Measurements from ENCODE around the gene NAE1. TPM values are rescaled to one million over a fixed set of nuclear protein-coding genes. Genes with fewer than 3 reads are reported as not detected.

The NAE1 gene
- total and polyA plus RNA-seq, 2 donors (not counting 1 experiment from before 2014, with no cell fraction given), result 47.4 to 59.7 TPM

DNA sequence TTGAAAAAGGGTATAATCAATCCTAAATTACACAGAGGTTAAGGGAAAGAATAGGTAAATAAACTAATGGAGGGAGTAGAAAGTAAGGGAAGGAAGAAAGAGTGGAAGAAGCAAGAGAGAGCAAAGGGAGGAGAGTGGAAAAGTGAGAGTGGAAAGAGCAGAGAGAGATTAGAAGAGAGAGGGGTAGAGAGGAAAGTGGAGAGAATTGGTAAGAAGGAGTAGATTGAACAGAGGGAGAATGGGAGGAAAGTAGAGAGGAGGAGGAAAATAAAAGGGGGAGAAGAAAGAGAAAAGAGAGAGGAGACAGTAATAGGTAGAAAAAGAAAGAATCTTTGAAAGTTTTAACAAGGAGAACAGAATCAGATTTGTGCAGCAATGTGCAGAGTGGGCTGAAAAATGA is 54.3 kb downstream of the NAE1 start:
- Histone ChIP-seq H3K9me3 (ENCODE audit: control insufficient read depth, insufficient read depth, low read depth, low read length) (no peaks in the 10 kb centered on the region), H3K36me3 (ENCODE audit: control insufficient read depth, insufficient read depth, low read length) (no peaks in the 10 kb centered on the region), H3K4me1 (ENCODE audit: control insufficient read depth, extremely low read depth, insufficient read depth, low read length) (no peaks in the 10 kb centered on the region), H3K9ac (ENCODE audit: insufficient read depth, low read length) (no peak overlapping the region), H3K4me2 (ENCODE audit: extremely low read depth, insufficient read depth, low read length) (no peak overlapping the region), H3K27ac (ENCODE audit: insufficient read depth, low read length) (no peak overlapping the region), H2AFZ (ENCODE audit: low read length) (no peak overlapping the region), H3K79me2 (ENCODE audit: control insufficient read depth, insufficient read depth, low read length) (no peaks in the 10 kb centered on the region), H3K4me3 (replicated peaks in 1 of 4; ENCODE audit: control extremely low read depth in 1 of 4, insufficient read depth in 1 of 4, low read depth in 3 of 4, low read length in 4 of 4) (no peak overlapping the region), H4K20me1 (ENCODE audit: control insufficient read depth, extremely low read depth, insufficient read depth, low read length) (no peaks in the 10 kb centered on the region), H3K27me3 (ENCODE audit: control insufficient read depth, insufficient read depth, low read length) (no peaks in the 10 kb centered on the region)
- no peak for DNase-seq (ENCODE audit: low read depth in 2 of 2)
- TF ChIP-seq, protein P1, sequence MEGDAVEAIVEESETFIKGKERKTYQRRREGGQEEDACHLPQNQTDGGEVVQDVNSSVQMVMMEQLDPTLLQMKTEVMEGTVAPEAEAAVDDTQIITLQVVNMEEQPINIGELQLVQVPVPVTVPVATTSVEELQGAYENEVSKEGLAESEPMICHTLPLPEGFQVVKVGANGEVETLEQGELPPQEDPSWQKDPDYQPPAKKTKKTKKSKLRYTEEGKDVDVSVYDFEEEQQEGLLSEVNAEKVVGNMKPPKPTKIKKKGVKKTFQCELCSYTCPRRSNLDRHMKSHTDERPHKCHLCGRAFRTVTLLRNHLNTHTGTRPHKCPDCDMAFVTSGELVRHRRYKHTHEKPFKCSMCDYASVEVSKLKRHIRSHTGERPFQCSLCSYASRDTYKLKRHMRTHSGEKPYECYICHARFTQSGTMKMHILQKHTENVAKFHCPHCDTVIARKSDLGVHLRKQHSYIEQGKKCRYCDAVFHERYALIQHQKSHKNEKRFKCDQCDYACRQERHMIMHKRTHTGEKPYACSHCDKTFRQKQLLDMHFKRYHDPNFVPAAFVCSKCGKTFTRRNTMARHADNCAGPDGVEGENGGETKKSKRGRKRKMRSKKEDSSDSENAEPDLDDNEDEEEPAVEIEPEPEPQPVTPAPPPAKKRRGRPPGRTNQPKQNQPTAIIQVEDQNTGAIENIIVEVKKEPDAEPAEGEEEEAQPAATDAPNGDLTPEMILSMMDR (conservative IDR thresholded peaks at IDR 0.05 in 1 of 2, IDR thresholded peaks at IDR 0.05 in 1 of 2; ENCODE audit: low read depth in 1 of 2, low read length in 2 of 2), result no peak
- no peak for TF ChIP-seq EZH2 (IDR thresholded peaks at IDR 0.05; ENCODE audit: low read length, missing control alignments)

DNA sequence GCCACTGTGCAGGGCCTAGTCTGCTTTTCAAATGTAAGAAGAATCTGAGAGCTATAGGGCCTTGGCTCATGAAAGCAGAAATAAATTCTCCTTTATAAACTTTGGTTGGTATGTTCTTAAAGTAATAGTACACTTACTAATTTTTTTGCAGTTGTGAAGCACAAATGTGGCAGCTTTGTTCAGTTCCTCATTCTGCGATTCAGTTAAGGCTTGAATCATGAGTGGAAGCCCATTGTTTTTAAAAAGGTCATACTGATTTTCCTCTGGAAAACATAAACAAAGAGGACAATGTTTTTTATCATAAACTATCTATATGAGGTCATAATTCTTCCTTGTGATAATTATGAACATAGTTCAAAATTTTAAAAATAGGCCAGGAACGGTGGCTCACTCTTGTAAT is 55.8 kb downstream of the NAE1 start:
- H3K27me3 ChIP-seq (ENCODE audit: control insufficient read depth, insufficient read depth, low read length), result no peaks in the 10 kb centered on the region
- no peaks in the 10 kb centered on the region for H3K36me3 ChIP-seq (ENCODE audit: control insufficient read depth, insufficient read depth, low read length)
- no peak overlapping the region for H3K4me3 ChIP-seq (replicated peaks in 1 of 4; ENCODE audit: control extremely low read depth in 1 of 4, insufficient read depth in 1 of 4, low read depth in 3 of 4, low read length in 4 of 4)
- H3K4me2 ChIP-seq (ENCODE audit: extremely low read depth, insufficient read depth, low read length), result no peak overlapping the region
- TF ChIP-seq, protein P1 (conservative IDR thresholded peaks at IDR 0.05 in 1 of 2, IDR thresholded peaks at IDR 0.05 in 1 of 2; ENCODE audit: low read depth in 1 of 2, low read length in 2 of 2), result no peak
- no peak for TF ChIP-seq EZH2 (IDR thresholded peaks at IDR 0.05; ENCODE audit: low read length, missing control alignments)
- H3K79me2 ChIP-seq (ENCODE audit: control insufficient read depth, insufficient read depth, low read length), result no peaks in the 10 kb centered on the region
- H3K27ac ChIP-seq (ENCODE audit: insufficient read depth, low read length), result no peak overlapping the region
- H3K9me3 ChIP-seq (ENCODE audit: control insufficient read depth, insufficient read depth, low read depth, low read length), result no peaks in the 10 kb centered on the region
- no peaks in the 10 kb centered on the region for H4K20me1 ChIP-seq (ENCODE audit: control insufficient read depth, extremely low read depth, insufficient read depth, low read length)
- no peak overlapping the region for H2AFZ ChIP-seq (ENCODE audit: low read length)
- no peak overlapping the region for H3K9ac ChIP-seq (ENCODE audit: insufficient read depth, low read length)
- no peaks in the 10 kb centered on the region for H3K4me1 ChIP-seq (ENCODE audit: control insufficient read depth, extremely low read depth, insufficient read depth, low read length)
- no peak for DNase-seq (ENCODE audit: low read depth in 2 of 2)

DNA sequence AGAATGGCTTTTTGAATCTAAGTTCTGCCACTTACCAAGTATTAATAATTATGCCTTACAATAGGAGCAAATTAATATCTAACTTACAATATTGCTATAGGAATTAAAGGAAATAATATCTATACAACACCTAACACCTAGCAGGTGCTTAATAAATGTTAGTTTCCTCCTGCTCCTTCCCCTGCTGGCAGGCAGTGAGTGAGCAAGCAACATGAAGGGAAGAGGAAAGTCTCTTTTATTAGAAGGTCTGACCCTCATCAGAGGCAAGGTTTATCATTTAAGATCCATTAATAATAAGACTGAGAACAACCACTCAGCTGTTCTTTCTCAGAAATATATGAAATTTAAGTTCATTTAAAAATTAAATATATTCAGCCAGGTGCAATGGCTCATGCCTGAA is 72.7 kb downstream of the NAE1 start:
- Histone ChIP-seq H3K9me3 (ENCODE audit: control insufficient read depth, insufficient read depth, low read depth, low read length) (no peaks in the 10 kb centered on the region), H4K20me1 (ENCODE audit: control insufficient read depth, extremely low read depth, insufficient read depth, low read length) (no peaks in the 10 kb centered on the region), H3K36me3 (ENCODE audit: control insufficient read depth, insufficient read depth, low read length) (no peaks in the 10 kb centered on the region), H3K4me3 (replicated peaks in 1 of 4; ENCODE audit: control extremely low read depth in 1 of 4, insufficient read depth in 1 of 4, low read depth in 3 of 4, low read length in 4 of 4) (no peak overlapping the region), H3K4me2 (ENCODE audit: extremely low read depth, insufficient read depth, low read length) (no peak overlapping the region), H3K4me1 (ENCODE audit: control insufficient read depth, extremely low read depth, insufficient read depth, low read length) (no peaks in the 10 kb centered on the region), H3K27me3 (ENCODE audit: control insufficient read depth, insufficient read depth, low read length) (no peaks in the 10 kb centered on the region), H3K79me2 (ENCODE audit: control insufficient read depth, insufficient read depth, low read length) (no peaks in the 10 kb centered on the region), H2AFZ (ENCODE audit: low read length) (no peak overlapping the region), H3K9ac (ENCODE audit: insufficient read depth, low read length) (no peak overlapping the region), H3K27ac (ENCODE audit: insufficient read depth, low read length) (no peak overlapping the region)
- DNase-seq (ENCODE audit: low read depth in 2 of 2), result no peak
- TF ChIP-seq, protein P1 (conservative IDR thresholded peaks at IDR 0.05 in 1 of 2, IDR thresholded peaks at IDR 0.05 in 1 of 2; ENCODE audit: low read depth in 1 of 2, low read length in 2 of 2), result no peak
- no peak for TF ChIP-seq EZH2 (IDR thresholded peaks at IDR 0.05; ENCODE audit: low read length, missing control alignments)
